Lung (tissue), 12 donors: ENCODE results near the gene ANTXR2. TPM values are rescaled to one million over a fixed set of nuclear protein-coding genes. Genes with fewer than 3 reads are reported as not detected.

Source experiments
- ATAC-seq: fragments of 200-7000 bp; cut with Tn5 transposase; one replicate; pipeline ENCODE4 v1.9.1; 2020; ENCODE audit warnings: moderate number of reproducible peaks; ENCODE audit not compliant: insufficient read depth, low FRiP score
- DNase-seq, 3 donors: peaks; one replicate each; pipeline ENCODE4 v3.0.0-alpha.2; 2013 to 2017
- H3K27ac ChIP-seq, 2 donors: one replicate each; pipeline ENCODE4 v1.5.1; 2013; ENCODE audit warnings: mild to moderate bottlenecking in 2 of 2, moderate library complexity in 2 of 2, control low read depth in 1 of 2, inconsistent platforms in 1 of 2, low read depth in 1 of 2, low read length in 1 of 2
- H3K27me3 ChIP-seq, 3 donors: one replicate each; pipeline ENCODE4 v1.5.1; 2013; ENCODE audit warnings: low read length in 2 of 3; ENCODE audit not compliant: control insufficient read depth in 3 of 3, insufficient read depth in 3 of 3
- H3K36me3 ChIP-seq, 4 donors: one replicate each; pipeline ENCODE4 v1.5.1; 2013; ENCODE audit warnings: low read length in 4 of 4, mild to moderate bottlenecking in 1 of 4, moderate library complexity in 1 of 4; ENCODE audit not compliant: control insufficient read depth in 4 of 4, insufficient read depth in 4 of 4
- H3K4me1 ChIP-seq, 5 donors: one replicate each; pipeline ENCODE4 v1.5.1; 2013; ENCODE audit warnings: low read length in 5 of 5, mild to moderate bottlenecking in 2 of 5, moderate library complexity in 1 of 5; ENCODE audit not compliant: control insufficient read depth in 5 of 5, insufficient read depth in 5 of 5
- H3K4me3 ChIP-seq: one replicate; pipeline ENCODE4 v1.5.1; 2013; ENCODE audit warnings: mild to moderate bottlenecking, control low read depth, moderate library complexity
- H3K9ac ChIP-seq, 2 donors: one replicate each; pipeline ENCODE4 v1.5.1; 2013; ENCODE audit warnings: low read length in 2 of 2, control low read depth in 1 of 2; ENCODE audit not compliant: insufficient read depth in 1 of 2
- H3K9me3 ChIP-seq, 4 donors: one replicate each; pipeline ENCODE4 v1.5.1; 2013; ENCODE audit warnings: low read length in 3 of 4, mild to moderate bottlenecking in 1 of 4, moderate library complexity in 1 of 4; ENCODE audit not compliant: control insufficient read depth in 4 of 4, insufficient read depth in 3 of 4
- CTCF ChIP-seq: IDR thresholded peaks from 2 replicates; pipeline ENCODE4 v1.5.1; 2012; ENCODE audit warnings: mild to moderate bottlenecking; ENCODE audit errors: control extremely low read depth, extremely low read depth
- WGBS, 2 donors: extraction: QIAGEN DNeasy Blood & Tissue Kit; methylation state at CpG; one replicate each; pipeline ENCODE4 v1.1.7; 2013; 5-methylcytosine and 5-hydroxymethylcytosine counted together
- polyA plus RNA-seq, 2 donors: library from polyadenylated mRNA; stranded (reverse); fragments of 200-250 nt; gene quantifications; one replicate each; pipeline ENCODE4 v1.2.1, GENCODE V29; 2013
- total RNA-seq, 2 donors: library from RNA; depleted of rRNA in 1 of 2; stranded (reverse); fragments of >200 nt in 1 of 2; gene quantifications; one replicate each; pipeline ENCODE4 v1.2.1, GENCODE V29; 2014 to 2021
- donor health status: control.
- donor health status: control.
- donor health status: Bipolar disorder and iron deficiency.
- donor health status: healthy.
- donor health status: DM: yes; HTN: yes; CAD: no.

ANTXR2 gene
- total and polyA plus RNA-seq, 4 donors = 4.8 to 47.2 (median 28.6) TPM

GRCh38 chr4:79980448-79980847 is 92.6 kb downstream of the ANTXR2 start:
- H3K9me3 ChIP-seq = no peaks in the 10 kb centered on the region
- 77 to 89% methylated on average over 2 of the region's 2 CpGs for WGBS, 2 donors
- H3K4me3 ChIP-seq = no peak overlapping the region
- ATAC-seq (no peak), DNase-seq (peak in 2 of 3 donors; percentile 14 to 26)
- H3K36me3 ChIP-seq = peaks cover 7 to 17% (median 11%) of the 10 kb centered on the region in 4 donors
- H3K27me3 ChIP-seq = no peaks in the 10 kb centered on the region
- no peak for TF ChIP-seq CTCF
- peaks cover 0 to 7% (median 0%) of the 10 kb centered on the region in 5 donors for H3K4me1 ChIP-seq
- no peak overlapping the region for H3K9ac ChIP-seq
- H3K27ac ChIP-seq = no peak overlapping the region

- peaks cover 0 to 7% (median 0%) of the 10 kb centered on the region in 5 donors for H3K4me1 ChIP-seq
- no peak overlapping the region for H3K4me3 ChIP-seq
- no peak for TF ChIP-seq CTCF
- peaks cover 7 to 18% (median 11%) of the 10 kb centered on the region in 4 donors for H3K36me3 ChIP-seq
- H3K9me3 ChIP-seq = no peaks in the 10 kb centered on the region
- H3K27ac ChIP-seq = no peak overlapping the region
- H3K9ac ChIP-seq = no peak overlapping the region
- 97% methylated on average over 1 of the region's 1 CpG for WGBS, 2 donors
- DNase-seq (no peak), ATAC-seq (no peak)
- no peaks in the 10 kb centered on the region for H3K27me3 ChIP-seq
Measured at GRCh38 chr4:79979785-79980437, 93.1 kb downstream of the ANTXR2 start.

- Histone ChIP-seq H3K9me3 (no peaks in the 10 kb centered on the region), H3K27me3 (no peaks in the 10 kb centered on the region), H3K4me3 (no peak overlapping the region), H3K4me1 (peaks cover 0 to 2% (median 0%) of the 10 kb centered on the region in 5 donors), H3K9ac (no peak overlapping the region), H3K27ac (no peak overlapping the region), H3K36me3 (peaks cover 7 to 20% (median 13%) of the 10 kb centered on the region in 4 donors)
- DNase-seq = no peak
- no peak for TF ChIP-seq CTCF
- WGBS, 2 donors = 91 to 97% methylated on average over 7 of the region's 7 CpGs
- ATAC-seq = no peak
Measured at GRCh38 chr4:79977131-79977840, 95.7 kb downstream of the ANTXR2 start.
